ENCODE data around the gene GPR143.

GRCh38 chrX:9765072-9765736 is 443 bp downstream of the GPR143 start:
- TF ChIP-seq, protein P1, sequence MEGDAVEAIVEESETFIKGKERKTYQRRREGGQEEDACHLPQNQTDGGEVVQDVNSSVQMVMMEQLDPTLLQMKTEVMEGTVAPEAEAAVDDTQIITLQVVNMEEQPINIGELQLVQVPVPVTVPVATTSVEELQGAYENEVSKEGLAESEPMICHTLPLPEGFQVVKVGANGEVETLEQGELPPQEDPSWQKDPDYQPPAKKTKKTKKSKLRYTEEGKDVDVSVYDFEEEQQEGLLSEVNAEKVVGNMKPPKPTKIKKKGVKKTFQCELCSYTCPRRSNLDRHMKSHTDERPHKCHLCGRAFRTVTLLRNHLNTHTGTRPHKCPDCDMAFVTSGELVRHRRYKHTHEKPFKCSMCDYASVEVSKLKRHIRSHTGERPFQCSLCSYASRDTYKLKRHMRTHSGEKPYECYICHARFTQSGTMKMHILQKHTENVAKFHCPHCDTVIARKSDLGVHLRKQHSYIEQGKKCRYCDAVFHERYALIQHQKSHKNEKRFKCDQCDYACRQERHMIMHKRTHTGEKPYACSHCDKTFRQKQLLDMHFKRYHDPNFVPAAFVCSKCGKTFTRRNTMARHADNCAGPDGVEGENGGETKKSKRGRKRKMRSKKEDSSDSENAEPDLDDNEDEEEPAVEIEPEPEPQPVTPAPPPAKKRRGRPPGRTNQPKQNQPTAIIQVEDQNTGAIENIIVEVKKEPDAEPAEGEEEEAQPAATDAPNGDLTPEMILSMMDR (IDR thresholded peaks at IDR 0.05 in 8 of 11, conservative IDR thresholded peaks at IDR 0.05 in 3 of 11), result no peak
- TF ChIP-seq POLR2A (IDR thresholded peaks at IDR 0.05) (no peak), POLR2AphosphoS5 (IDR thresholded peaks at IDR 0.05) (no peak)
